GM19372 (cell line): ENCODE data around the gene HSPB7.
"Not testable (repeated sequence)": the region's sequence is repeated elsewhere in the genome, so short reads cannot be mapped to it uniquely, and the experiment has no call there.

Experiments
- ATAC-seq: cut with Tn5 transposase; IDR thresholded peaks from one replicate; pipeline ENCODE4 v1.9.1; 2021; ENCODE audit warnings: mild to moderate bottlenecking, low read depth, moderate library complexity; ENCODE audit not compliant: unreplicated experiment

The HSPB7 gene

GRCh38 chr1:16009678-16010077 lies 8.2 kb downstream of the HSPB7 start:
- no peak for ATAC-seq

GRCh38 chr1:16009030-16009460 lies 8.8 kb downstream of the HSPB7 start:
- ATAC-seq = no peak

- ATAC-seq = no peak
These were observed 10.0 kb downstream of the HSPB7 start for GRCh38 chr1:16007671-16008341.

GRCh38 chr1:16006552-16007485 lies 11.0 kb downstream of the HSPB7 start:
- no peak for ATAC-seq

GRCh38 chr1:16006010-16006409 lies 11.8 kb downstream of the HSPB7 start:
- ATAC-seq = no peak

- no peak for ATAC-seq
These were observed 12.2 kb downstream of the HSPB7 start for GRCh38 chr1:16005597-16005996.

GRCh38 chr1:16001274-16001673 lies 16.6 kb downstream of the HSPB7 start:
- ATAC-seq = not testable (repeated sequence)

GRCh38 chr1:15998929-15999328 lies 18.9 kb downstream of the HSPB7 start:
- ATAC-seq = no peak

GRCh38 chr1:15997637-15998280 lies 20.1 kb downstream of the HSPB7 start:
- ATAC-seq = no peak

GRCh38 chr1:15997076-15997585 lies 20.7 kb downstream of the HSPB7 start:
- no peak for ATAC-seq

- no peak for ATAC-seq
These were observed 23.1 kb downstream of the HSPB7 start for GRCh38 chr1:15994590-15995351.

- no peak for ATAC-seq
These were observed 23.8 kb downstream of the HSPB7 start for GRCh38 chr1:15994081-15994480.

GRCh38 chr1:15993666-15994065 lies 24.2 kb downstream of the HSPB7 start:
- no peak for ATAC-seq

- no peak for ATAC-seq
These were observed 25.0 kb downstream of the HSPB7 start for GRCh38 chr1:15992582-15993500.

- no peak for ATAC-seq
These were observed 25.7 kb downstream of the HSPB7 start for GRCh38 chr1:15992187-15992553.

- ATAC-seq = no peak
These were observed 26.2 kb downstream of the HSPB7 start for GRCh38 chr1:15991427-15992186.

- ATAC-seq = no peak
These were observed 28.1 kb downstream of the HSPB7 start for GRCh38 chr1:15989776-15990175.

- ATAC-seq = no peak
These were observed 28.7 kb downstream of the HSPB7 start for GRCh38 chr1:15988856-15989736.
